ENCODE data around the gene ASTN2. TPM values are rescaled to one million over a fixed set of nuclear protein-coding genes. Genes with fewer than 3 reads are reported as not detected.

Gene ASTN2
- total RNA-seq, 1 donor from 2014 or later = 29.0 TPM

DNA sequence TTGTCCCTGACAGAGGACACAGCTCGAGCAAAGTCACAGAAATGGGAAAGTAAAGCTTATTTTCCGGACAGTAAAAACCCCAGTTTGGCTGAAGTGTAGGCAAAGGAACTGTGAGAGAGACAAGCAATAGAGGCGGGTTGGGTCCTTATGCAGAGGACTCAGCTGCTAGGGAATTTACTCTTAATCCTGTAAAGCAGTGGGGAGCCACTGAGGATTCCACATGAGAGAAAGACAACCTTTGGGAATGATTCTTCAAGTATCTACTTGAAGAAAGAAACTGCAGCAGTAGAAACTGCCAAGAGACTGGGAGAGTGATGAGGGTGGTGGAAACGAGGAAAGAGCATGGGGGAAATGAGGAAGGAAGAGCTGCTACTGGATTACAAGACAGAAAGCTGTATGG lies 20.2 kb downstream of the ASTN2 start:
- Mint-ChIP-seq H3K27me3 (no peaks in the 10 kb centered on the region), H3K36me3 (ENCODE audit: insufficient read depth) (no peaks in the 10 kb centered on the region), H3K4me3 (ENCODE audit: low read depth) (no peak overlapping the region), H3K27ac (no peak overlapping the region), H3K4me1 (ENCODE audit: low read depth) (peaks cover 51% of the 10 kb centered on the region), H3K9me3 (ENCODE audit: low read depth) (no peaks in the 10 kb centered on the region)
- DNase-seq (ENCODE audit: low spot score, unreplicated experiment) = no peak
- TF ChIP-seq, protein P1, sequence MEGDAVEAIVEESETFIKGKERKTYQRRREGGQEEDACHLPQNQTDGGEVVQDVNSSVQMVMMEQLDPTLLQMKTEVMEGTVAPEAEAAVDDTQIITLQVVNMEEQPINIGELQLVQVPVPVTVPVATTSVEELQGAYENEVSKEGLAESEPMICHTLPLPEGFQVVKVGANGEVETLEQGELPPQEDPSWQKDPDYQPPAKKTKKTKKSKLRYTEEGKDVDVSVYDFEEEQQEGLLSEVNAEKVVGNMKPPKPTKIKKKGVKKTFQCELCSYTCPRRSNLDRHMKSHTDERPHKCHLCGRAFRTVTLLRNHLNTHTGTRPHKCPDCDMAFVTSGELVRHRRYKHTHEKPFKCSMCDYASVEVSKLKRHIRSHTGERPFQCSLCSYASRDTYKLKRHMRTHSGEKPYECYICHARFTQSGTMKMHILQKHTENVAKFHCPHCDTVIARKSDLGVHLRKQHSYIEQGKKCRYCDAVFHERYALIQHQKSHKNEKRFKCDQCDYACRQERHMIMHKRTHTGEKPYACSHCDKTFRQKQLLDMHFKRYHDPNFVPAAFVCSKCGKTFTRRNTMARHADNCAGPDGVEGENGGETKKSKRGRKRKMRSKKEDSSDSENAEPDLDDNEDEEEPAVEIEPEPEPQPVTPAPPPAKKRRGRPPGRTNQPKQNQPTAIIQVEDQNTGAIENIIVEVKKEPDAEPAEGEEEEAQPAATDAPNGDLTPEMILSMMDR (IDR thresholded peaks at IDR 0.05; ENCODE audit: unreplicated experiment) = no peak

DNA sequence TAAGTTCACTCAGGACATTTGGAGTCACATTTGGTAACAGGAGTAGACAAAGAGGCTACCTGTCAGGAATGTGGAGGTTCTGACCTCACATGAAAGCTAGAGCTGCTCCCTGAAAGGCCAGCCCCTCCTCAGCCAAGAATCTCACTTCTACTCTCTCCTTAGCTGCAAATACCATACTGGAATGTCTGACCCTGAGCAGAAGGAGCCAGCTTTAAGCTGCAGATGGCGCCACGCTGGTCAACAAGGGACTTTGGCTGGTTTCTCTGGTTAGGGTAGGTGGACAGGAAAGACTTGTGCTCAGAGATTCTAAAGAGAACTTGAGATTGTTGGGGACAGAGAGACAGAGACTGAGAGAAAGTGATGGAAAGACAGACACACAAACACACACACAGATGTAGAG lies 21.9 kb downstream of the ASTN2 start:
- Mint-ChIP-seq H3K4me3 (ENCODE audit: low read depth) (no peak overlapping the region), H3K27me3 (no peaks in the 10 kb centered on the region), H3K9me3 (ENCODE audit: low read depth) (no peaks in the 10 kb centered on the region), H3K4me1 (ENCODE audit: low read depth) (peaks cover 43% of the 10 kb centered on the region), H3K36me3 (ENCODE audit: insufficient read depth) (no peaks in the 10 kb centered on the region), H3K27ac (no peak overlapping the region)
- TF ChIP-seq, protein P1 (IDR thresholded peaks at IDR 0.05; ENCODE audit: unreplicated experiment) = peak; percentile 29
- DNase-seq (ENCODE audit: low spot score, unreplicated experiment) = no peak

DNA sequence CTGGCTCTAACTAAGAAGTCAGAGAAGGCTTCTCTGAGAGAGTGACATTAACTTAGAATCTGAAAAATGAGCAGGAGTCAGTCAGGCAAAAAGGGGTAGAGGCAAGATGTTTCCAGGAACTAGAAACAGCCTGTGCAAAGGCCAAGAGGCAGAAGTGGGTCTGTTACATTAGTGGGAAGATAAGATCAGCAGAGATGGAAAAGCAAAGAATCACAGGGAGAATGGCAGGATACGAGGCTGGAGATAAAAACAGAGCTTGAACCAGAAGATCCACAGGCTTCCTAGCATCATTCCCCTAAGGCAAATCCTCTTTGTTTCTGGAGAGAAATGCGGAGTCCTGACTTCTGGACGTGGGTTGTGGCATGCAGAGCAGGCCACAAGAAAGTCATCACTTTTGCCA lies 27.4 kb downstream of the ASTN2 start:
- Mint-ChIP-seq H3K27me3 (no peaks in the 10 kb centered on the region), H3K9me3 (ENCODE audit: low read depth) (no peaks in the 10 kb centered on the region), H3K27ac (no peak overlapping the region), H3K4me3 (ENCODE audit: low read depth) (no peak overlapping the region), H3K36me3 (ENCODE audit: insufficient read depth) (no peaks in the 10 kb centered on the region), H3K4me1 (ENCODE audit: low read depth) (peaks cover 17% of the 10 kb centered on the region)
- TF ChIP-seq, protein P1 (IDR thresholded peaks at IDR 0.05; ENCODE audit: unreplicated experiment) = no peak
- no peak for DNase-seq (ENCODE audit: low spot score, unreplicated experiment)

DNA sequence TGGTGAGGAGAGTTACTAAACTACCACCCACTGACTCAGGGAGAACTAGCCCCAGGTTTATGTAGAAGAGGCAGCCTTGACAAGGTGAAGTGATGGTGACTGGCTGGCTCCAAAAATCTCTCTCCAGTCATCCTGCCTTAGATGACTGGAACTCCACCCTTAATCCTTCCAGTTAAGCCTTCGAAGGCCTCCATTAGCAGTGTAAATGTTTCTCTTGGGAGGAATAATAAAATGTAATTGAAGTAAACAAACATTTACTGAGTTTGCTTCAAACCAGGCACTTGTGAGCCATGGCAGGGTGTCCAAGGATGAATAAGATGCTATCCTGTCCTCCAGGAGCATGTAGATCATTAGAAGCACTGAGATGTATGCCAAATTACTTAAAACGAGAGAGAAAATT lies 35.5 kb downstream of the ASTN2 start:
- H3K36me3 Mint-ChIP-seq (ENCODE audit: insufficient read depth) = peaks cover 2% of the 10 kb centered on the region
- H3K9me3 Mint-ChIP-seq (ENCODE audit: low read depth) = no peaks in the 10 kb centered on the region
- H3K27me3 Mint-ChIP-seq = no peaks in the 10 kb centered on the region
- peaks cover 5% of the 10 kb centered on the region for H3K4me1 Mint-ChIP-seq (ENCODE audit: low read depth)
- no peak for DNase-seq (ENCODE audit: low spot score, unreplicated experiment)
- no peak overlapping the region for H3K27ac Mint-ChIP-seq
- no peak overlapping the region for H3K4me3 Mint-ChIP-seq (ENCODE audit: low read depth)
- TF ChIP-seq, protein P1 (IDR thresholded peaks at IDR 0.05; ENCODE audit: unreplicated experiment) = no peak

DNA sequence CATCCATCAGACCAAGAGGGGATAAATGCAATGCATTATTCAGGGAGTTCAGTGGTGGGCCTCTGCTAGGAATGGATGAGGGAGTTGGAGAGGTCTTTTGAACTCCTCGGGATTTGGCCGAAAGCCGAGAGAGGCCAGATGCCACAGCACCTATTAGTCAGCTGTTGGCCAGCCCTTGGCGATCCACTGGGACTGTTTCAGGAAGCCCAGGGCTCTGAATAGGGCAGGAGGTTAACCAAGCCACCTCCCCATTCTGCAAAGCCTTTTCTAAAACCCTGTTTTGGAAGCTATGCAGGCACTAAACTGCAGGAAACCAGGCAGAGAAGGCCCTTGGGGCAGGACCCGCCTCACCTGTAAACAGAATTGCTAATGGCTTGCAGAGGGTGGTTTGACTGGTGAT lies 37.8 kb downstream of the ASTN2 start:
- TF ChIP-seq, protein P1 (IDR thresholded peaks at IDR 0.05; ENCODE audit: unreplicated experiment) = no peak
- Mint-ChIP-seq H3K4me3 (ENCODE audit: low read depth) (no peak overlapping the region), H3K9me3 (ENCODE audit: low read depth) (no peaks in the 10 kb centered on the region), H3K27ac (no peak overlapping the region), H3K36me3 (ENCODE audit: insufficient read depth) (peaks cover 2% of the 10 kb centered on the region), H3K4me1 (ENCODE audit: low read depth) (peaks cover 5% of the 10 kb centered on the region), H3K27me3 (peaks cover 2% of the 10 kb centered on the region)
- DNase-seq (ENCODE audit: low spot score, unreplicated experiment) = no peak

All from progenitor cell of endocrine pancreas (in vitro differentiated cells).